Dendritic cell treated with granulocyte-macrophage colony-stimulating factor and Interleukin-4, amounts not matched to agents 40 ng/mL and 50 ng/mL, for 4 days (primary cell): Measurements from ENCODE around the gene CCNQ.

Experiments
- H3K27ac Mint-ChIP-seq: one replicate; pipeline ENCODE4 v1.8.0; 2022; ENCODE audit warnings: mild to moderate bottlenecking, mixed read lengths
- H3K27me3 Mint-ChIP-seq: one replicate; pipeline ENCODE4 v1.8.0; 2022; ENCODE audit warnings: mild to moderate bottlenecking, mixed read lengths
- H3K36me3 Mint-ChIP-seq: one replicate; pipeline ENCODE4 v1.8.0; 2022; ENCODE audit warnings: low read depth, mixed read lengths
- H3K4me1 Mint-ChIP-seq: one replicate; pipeline ENCODE4 v1.8.0; 2022; ENCODE audit warnings: low read depth, mixed read lengths
- H3K4me3 Mint-ChIP-seq: one replicate; pipeline ENCODE4 v1.8.0; 2022; ENCODE audit warnings: mild to moderate bottlenecking, moderate library complexity, mixed read lengths
- H3K9me3 Mint-ChIP-seq: one replicate; pipeline ENCODE4 v1.8.0; 2022; ENCODE audit warnings: mixed read lengths
- intact Hi-C: fragments of 100-400 bp; cut with micrococcal nuclease; formaldehyde crosslinking; loops from one replicate; pipeline ENCODE4 v1.15.0; 2022

The CCNQ gene

DNA sequence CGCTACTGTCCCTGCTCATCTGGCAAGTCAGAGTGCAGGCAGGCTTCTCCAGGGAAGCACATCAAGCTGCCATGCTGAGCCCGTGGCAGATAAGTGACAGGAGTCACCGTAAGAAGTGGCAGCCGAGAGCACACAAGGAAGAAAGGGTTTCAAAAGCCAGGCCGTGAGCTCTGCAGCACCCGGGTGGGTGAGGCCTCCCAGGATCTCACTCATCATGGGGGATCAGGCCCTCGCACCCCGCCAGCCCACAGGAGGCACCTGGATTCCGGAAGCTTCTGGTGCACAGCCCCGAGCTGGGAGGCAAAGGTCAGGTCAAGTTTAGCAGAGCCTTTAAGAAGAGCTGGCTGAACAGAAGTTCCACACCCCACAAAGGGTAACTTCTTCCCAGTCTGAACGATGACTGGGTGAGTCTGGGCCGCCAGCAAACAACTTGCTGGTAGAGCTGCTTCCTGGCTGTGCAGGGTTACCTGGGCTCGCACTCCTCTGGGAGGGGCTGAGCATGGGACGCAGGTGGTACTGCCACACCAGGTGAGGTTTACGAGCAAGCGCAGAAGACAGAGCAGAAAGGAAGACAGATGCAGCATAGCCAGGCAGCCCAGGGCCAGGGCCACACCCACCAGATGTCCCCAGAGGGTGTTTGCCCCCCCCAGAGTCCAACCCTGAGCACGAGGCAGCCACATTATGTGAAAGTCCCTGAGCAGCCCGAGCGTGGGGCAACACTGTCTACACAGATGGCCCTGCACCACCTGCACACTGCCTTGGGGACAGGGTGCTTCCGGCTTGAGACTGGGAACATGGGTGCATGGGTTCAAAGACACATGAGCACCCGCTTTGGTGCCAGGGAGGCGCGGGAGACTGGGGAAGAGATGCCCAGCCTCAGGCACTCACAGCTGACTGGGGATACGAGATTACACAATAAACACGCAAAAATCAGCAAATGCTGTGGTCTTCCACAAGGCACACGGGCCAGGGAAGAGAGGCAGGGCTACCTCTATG is 7.7 kb downstream of the CCNQ start:
- Mint-ChIP-seq H3K36me3 (peaks cover 98% of the 10 kb centered on the region), H3K27me3 (no peaks in the 10 kb centered on the region), H3K4me3 (no peak overlapping the region), H3K27ac (no peak overlapping the region), H3K9me3 (no peaks in the 10 kb centered on the region), H3K4me1 (peaks cover 5% of the 10 kb centered on the region)
- intact Hi-C loops: no loop called here

DNA sequence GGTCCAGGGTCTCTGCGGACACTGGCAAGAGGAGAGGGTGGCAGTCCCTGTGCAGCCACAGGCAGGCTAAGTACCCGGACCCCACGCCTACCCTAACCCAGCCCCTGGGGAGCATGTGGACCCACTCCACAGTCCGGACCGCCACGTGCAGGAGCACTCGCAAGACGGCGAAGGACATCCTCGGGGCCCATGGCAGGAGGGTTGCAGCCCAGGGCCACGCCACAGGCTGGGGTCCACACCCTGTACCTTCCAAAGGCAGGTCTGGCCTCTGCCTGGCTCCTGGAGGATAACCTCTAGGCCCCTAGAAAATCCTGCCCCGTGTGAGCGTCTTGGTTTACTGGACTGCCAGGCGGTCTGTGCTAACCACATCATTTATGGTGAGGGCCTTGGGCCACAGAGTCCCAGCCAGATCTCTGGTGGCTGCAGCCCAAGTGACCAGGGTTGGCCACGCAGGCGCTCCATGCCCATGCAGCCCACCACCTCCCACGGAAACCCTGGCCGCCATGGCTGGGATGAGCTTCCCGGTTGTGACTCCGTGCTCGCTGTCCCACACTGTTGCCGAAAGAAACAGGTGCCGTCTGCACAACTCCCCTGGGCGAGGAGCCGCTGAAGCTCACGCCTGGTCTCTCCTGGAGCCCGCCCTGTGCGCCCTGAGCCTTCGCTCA is 10.0 kb downstream of the CCNQ start:
- no peaks in the 10 kb centered on the region for H3K9me3 Mint-ChIP-seq
- peaks cover 89% of the 10 kb centered on the region for H3K36me3 Mint-ChIP-seq
- intact Hi-C loops: no loop called here

DNA sequence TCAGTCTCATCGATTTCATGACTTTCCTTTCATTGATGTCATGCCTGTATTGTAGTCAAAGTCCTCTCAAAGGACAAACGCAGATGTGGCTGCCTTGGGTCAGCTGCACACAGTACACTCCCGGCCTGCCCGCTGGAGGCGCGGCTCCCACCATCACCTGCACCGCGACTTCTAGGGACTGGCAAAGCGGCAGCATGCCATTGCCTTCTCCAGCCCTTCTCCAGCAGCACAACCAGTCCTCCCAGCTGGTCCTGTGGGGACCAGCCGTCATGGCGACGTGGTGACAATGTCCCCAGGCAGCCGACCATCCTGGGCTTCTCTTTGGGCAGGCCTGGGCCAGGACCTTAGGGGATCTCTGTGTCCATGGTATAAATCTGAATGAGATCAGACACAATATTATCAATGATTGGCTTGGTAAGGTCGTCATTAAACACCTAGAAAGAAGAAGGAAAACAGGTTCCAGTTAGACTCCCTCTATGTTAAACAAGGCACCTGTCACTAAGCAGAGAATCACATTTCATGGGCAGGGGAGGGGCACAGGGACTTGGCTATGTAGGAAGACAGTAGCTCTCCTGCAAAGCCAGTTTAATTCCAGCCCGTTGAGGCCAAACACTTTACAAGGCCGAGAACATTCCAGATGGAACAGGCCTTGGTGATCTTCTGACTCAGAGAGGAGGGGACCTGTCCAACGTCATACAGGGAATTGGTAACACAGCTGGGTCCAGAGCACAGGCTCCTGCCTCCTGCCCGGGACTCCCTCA is 10.7 kb downstream of the CCNQ start:
- Mint-ChIP-seq H3K36me3 (peaks cover 82% of the 10 kb centered on the region), H3K9me3 (no peaks in the 10 kb centered on the region), H3K4me1 (peaks cover 14% of the 10 kb centered on the region), H3K27ac (no peak overlapping the region), H3K4me3 (no peak overlapping the region), H3K27me3 (no peaks in the 10 kb centered on the region)
- intact Hi-C loops: no loop called here

More for the DNA sequence above, 10.0 kb downstream of the CCNQ start:
- H3K27ac Mint-ChIP-seq: no peak overlapping the region
- H3K27me3 Mint-ChIP-seq: no peaks in the 10 kb centered on the region
- H3K4me3 Mint-ChIP-seq: no peak overlapping the region
- peaks cover 7% of the 10 kb centered on the region for H3K4me1 Mint-ChIP-seq

DNA sequence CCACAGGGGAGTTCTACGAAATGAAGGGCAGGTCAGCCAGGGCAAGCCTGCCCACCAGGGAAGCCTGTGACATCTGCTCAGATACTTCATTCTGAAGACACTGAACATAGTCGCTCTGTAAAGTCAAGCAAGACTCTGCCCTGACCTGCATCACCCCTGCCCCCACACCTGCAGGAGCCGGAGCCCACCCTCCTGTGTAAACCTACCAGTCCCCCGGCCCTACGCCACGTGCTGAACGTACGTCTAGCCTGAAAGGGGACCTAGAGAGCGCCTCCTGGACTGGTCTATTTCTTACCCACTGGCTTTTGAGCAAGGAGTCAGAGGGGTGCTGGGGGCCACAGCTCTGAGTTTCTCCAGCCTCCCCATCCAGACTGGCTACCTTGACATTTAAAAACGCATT is 11.6 kb downstream of the CCNQ start:
- intact Hi-C loops: no loop called here
- Mint-ChIP-seq H3K9me3 (no peaks in the 10 kb centered on the region), H3K4me1 (peaks cover 21% of the 10 kb centered on the region), H3K4me3 (no peak overlapping the region), H3K27me3 (no peaks in the 10 kb centered on the region), H3K27ac (no peak overlapping the region), H3K36me3 (peaks cover 73% of the 10 kb centered on the region)

DNA sequence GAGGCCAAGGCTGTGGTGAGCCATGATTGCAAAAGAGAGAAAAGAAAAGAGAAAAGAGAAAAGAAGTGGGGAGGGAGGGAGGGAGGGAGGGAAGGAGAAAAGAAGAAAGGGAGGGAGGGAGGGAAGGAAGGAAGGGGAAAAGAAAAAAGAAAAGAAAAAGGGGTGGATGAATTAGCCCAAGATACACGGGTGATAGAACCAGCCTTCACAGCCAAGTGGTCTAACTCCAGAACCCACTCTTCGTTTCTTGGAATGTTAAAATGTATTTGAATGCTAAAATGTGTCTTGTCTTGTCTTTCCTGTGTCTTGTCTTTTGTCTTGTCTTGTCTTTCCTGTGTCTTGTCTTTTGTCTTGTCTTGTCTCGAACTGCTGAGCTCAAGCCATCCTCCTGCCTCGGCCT is 13.1 kb downstream of the CCNQ start:
- H3K9me3 Mint-ChIP-seq: no peaks in the 10 kb centered on the region
- H3K36me3 Mint-ChIP-seq: peaks cover 58% of the 10 kb centered on the region
- no peak overlapping the region for H3K4me3 Mint-ChIP-seq
- H3K27me3 Mint-ChIP-seq: no peaks in the 10 kb centered on the region
- H3K4me1 Mint-ChIP-seq: peaks cover 21% of the 10 kb centered on the region
- H3K27ac Mint-ChIP-seq: peak overlapping the region; percentile 21
- intact Hi-C loops: no loop called here

DNA sequence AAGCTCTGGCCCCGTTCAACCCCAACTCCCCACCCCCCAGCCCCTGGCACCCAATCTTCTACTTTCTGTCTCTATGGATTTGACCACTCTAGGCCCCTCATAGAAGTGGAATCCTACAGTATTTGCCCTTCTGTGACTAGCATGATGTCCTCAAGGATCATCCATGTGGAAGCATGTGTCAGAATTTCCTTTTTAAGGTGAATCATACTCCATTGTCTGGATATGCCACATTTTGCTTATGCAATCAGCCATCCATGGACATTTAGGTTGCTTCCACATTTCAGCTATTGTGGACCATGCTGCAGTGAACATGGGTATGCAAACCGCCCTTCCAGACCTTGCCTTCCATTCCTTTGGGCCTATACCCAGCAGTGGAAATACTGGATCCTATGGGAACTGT is 15.5 kb downstream of the CCNQ start:
- Mint-ChIP-seq H3K36me3 (peaks cover 36% of the 10 kb centered on the region), H3K27ac (no peak overlapping the region), H3K4me3 (no peak overlapping the region), H3K9me3 (no peaks in the 10 kb centered on the region), H3K4me1 (peaks cover 27% of the 10 kb centered on the region), H3K27me3 (peaks cover 6% of the 10 kb centered on the region)
- intact Hi-C loops: no loop called here

DNA sequence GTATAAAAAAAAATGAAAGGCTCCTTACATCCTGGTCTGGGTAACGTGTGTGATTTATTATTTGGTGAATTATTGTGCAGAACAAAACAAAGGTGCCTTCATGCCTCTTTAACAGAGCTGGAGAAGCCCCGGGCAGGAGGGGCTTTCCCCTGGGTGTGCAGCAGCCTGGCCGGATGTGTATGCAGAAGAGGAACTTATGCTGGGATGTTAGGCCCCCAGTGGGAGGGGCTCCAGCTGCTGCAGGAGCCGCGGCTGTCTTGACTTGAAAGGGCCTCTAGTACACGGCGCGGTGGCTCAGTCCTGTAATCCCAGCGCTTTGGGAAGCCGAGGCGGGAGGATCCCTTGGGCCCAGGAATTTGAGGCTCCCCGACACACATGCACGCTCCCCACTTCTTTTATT is 16.0 kb downstream of the CCNQ start:
- Mint-ChIP-seq H3K4me3 (no peak overlapping the region), H3K36me3 (peaks cover 31% of the 10 kb centered on the region), H3K4me1 (peaks cover 27% of the 10 kb centered on the region), H3K27me3 (peaks cover 6% of the 10 kb centered on the region), H3K9me3 (no peaks in the 10 kb centered on the region), H3K27ac (no peak overlapping the region)
- intact Hi-C loops: no loop called here

DNA sequence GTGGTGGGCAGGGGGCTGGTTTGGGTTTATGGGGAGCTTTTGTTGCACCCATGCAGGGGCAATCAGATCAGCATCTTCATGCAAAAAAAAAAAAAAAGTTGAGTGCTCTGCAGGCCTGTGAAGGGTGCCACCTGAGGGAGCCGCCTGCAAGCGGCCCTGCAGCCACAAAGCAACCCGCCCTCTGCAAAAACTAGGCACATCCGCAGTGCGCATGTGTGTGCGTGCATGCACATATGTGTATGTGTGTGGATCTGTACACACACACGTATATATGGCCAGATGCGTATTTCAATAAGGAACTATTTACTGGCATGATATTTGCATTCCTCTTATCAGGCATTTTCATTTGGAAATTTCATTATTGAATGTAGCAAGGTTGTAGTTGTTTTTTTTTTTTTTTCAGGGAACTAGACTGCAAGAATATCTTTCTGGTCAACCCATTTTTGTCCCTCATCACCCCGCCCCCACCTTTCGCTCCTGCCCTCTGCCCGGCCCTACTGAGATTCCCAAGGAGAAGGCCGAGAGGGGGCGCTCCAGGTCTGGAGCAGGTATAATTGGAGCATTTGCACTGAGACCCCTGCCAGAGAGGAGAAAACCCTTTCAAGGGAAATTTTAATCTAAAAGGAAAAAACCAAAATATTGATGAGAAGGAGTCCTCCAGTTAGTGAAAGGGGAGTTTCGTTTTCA is 18.1 kb downstream of the CCNQ start:
- Mint-ChIP-seq H3K4me1 (peaks cover 27% of the 10 kb centered on the region), H3K36me3 (peaks cover 10% of the 10 kb centered on the region), H3K27ac (no peak overlapping the region), H3K4me3 (no peak overlapping the region), H3K27me3 (peaks cover 6% of the 10 kb centered on the region), H3K9me3 (no peaks in the 10 kb centered on the region)
- intact Hi-C loops: no loop called here

DNA sequence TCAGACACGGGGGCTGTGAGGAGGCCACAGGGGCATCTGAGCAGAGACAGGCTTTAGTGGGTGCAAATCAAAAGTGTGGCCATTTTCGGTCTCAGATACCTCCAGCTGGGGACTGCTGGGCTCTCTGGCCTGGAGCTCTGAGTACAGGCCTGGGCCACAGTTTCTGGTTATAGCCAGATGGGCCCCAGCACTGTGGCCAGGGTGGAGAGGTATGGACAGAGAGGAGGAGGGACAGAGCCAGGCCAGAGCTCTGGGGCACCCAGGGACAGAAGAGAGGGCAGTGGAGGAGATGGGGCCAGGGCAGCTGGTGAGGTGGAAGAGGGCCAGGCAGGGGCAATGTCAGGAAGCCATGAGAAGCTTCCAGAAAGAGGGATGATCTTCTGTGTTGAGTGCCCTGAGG is 20.1 kb downstream of the CCNQ start:
- Mint-ChIP-seq H3K36me3 (no peaks in the 10 kb centered on the region), H3K4me1 (peaks cover 20% of the 10 kb centered on the region), H3K4me3 (no peak overlapping the region), H3K9me3 (no peaks in the 10 kb centered on the region), H3K27ac (peak overlapping the region; percentile 54), H3K27me3 (peaks cover 9% of the 10 kb centered on the region)
- intact Hi-C loops: no loop called here

DNA sequence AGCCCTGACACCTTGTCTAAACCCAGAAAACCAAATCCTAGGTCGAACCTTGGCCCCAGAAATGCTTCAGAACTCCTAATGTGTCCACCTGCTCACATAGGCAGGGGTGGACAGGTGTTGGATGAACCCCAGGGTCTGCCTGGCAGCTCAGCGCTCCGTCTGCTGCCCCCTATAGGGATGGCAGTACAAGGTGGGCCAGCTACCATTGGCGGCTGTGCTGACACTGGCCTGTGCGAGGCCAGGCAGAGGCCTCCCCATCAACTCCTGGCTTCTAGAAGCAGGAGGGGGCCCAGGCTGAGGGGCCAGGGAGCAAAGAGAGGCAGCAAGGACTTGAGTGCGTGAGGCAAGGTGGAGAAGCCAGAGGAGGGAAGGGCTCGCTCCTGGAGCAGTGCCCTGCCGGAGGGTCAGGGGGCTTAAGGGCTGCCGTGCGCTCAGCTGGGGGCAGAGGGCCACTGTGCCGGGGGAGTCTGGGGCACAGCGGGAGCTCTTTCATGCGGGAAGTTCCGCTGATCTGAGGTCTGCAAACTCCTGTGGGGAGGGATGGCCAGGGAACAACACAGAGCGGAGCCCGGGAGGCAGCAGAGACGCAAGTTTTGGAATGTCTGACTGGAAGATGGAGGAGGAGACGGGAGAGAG is 20.6 kb downstream of the CCNQ start:
- Mint-ChIP-seq H3K27ac (peak overlapping the region; percentile 54), H3K9me3 (no peaks in the 10 kb centered on the region), H3K4me3 (no peak overlapping the region), H3K36me3 (no peaks in the 10 kb centered on the region), H3K27me3 (peaks cover 9% of the 10 kb centered on the region), H3K4me1 (peaks cover 14% of the 10 kb centered on the region)
- intact Hi-C loops: no loop called here

DNA sequence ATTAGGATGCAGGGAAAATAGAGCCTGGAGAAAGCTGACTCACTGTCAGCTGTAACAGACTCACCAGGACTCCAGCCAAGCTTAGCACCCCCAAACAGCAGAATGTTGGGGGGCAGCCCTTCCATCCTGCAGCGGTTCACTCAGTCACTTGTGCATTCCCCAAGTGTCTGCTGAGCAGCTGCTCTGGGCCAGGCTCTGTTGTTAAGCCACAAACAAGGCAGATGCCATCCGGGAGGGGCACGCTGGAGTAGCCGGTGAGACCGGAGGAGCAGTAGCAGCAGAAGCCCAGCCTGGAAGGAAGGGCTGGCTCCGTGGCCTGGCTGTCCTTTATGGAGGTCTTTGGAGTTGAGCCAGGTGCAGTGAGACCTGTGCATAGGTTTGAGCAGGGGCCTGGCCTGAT is 22.0 kb downstream of the CCNQ start:
- no peak overlapping the region for H3K4me3 Mint-ChIP-seq
- H3K4me1 Mint-ChIP-seq: peaks cover 6% of the 10 kb centered on the region
- no peak overlapping the region for H3K27ac Mint-ChIP-seq
- intact Hi-C loops: no loop called here
- peaks cover 9% of the 10 kb centered on the region for H3K27me3 Mint-ChIP-seq
- H3K9me3 Mint-ChIP-seq: no peaks in the 10 kb centered on the region
- no peaks in the 10 kb centered on the region for H3K36me3 Mint-ChIP-seq

DNA sequence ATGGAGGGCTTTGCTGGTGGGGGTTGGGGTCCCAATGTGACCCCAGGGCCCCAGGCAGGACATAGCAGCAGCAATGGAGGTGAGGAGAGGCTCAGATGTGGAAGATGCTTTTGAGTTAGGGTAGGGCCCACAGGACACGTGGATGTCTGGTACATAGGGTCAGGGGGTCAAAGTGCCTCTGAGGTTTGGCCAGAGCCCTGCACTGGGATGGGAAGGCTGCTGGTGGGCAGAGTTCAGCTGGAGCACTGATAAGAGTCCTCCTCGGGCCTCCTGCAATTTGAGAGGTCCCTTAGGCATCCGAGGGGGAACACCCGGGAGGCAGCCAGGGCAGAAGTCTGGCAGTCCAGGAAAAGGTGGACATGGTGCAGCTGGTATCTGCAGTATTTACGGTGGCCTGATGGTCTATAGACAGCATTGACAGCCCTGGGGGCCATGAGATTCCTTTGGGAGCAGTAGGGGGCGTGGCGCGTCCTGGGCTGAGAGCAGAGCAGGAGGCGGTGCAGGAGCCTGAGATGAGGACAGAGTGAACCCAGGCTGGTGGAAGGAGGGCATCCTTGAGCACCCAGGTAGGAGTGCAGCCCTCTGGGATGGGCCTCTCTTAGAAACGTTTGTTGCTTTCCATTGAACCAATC is 22.6 kb downstream of the CCNQ start:
- Mint-ChIP-seq H3K4me1 (peaks cover 9% of the 10 kb centered on the region), H3K27ac (no peak overlapping the region), H3K9me3 (no peaks in the 10 kb centered on the region), H3K4me3 (no peak overlapping the region), H3K36me3 (no peaks in the 10 kb centered on the region), H3K27me3 (peaks cover 9% of the 10 kb centered on the region)
- intact Hi-C loops: no loop called here

DNA sequence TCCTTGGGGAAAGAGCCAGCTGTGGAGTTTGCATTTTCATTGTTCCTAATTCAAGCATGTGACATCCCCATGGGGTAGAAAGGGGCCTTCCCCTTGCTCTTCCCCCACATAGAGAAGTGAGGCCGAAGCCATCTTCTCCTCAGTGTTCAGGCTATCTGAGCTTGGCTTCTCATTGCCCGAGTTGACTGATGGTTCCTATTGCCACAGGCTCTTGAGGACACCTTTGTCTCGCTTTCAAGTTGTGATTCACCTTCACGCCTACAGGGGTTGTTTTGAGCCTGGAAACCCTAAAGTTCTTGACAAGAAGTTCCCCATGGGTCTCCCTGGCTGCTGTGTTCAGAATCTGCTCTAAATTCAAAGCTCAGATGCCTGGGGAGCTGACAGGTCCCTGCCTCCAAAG is 25.0 kb downstream of the CCNQ start:
- H3K27ac Mint-ChIP-seq: no peak overlapping the region
- no peaks in the 10 kb centered on the region for H3K36me3 Mint-ChIP-seq
- H3K27me3 Mint-ChIP-seq: peaks cover 3% of the 10 kb centered on the region
- H3K4me1 Mint-ChIP-seq: peaks cover 21% of the 10 kb centered on the region
- H3K4me3 Mint-ChIP-seq: no peak overlapping the region
- intact Hi-C loops: no loop called here
- no peaks in the 10 kb centered on the region for H3K9me3 Mint-ChIP-seq
